Activated T-cell treated with anti-CD3 and anti-CD28 coated beads, Interleukin-2, amount 50 U/mL, for 48 hours (primary cell): Measurements from ENCODE around the gene LRFN2.

Source experiments
- DNase-seq, 2 experiments: peaks; one replicate each; pipeline ENCODE4 v3.0.0-alpha.2; 2020

Gene LRFN2

GRCh38 chr6:40342723-40343122, 244.4 kb downstream of the LRFN2 start:
- no peak for DNase-seq

DNA sequence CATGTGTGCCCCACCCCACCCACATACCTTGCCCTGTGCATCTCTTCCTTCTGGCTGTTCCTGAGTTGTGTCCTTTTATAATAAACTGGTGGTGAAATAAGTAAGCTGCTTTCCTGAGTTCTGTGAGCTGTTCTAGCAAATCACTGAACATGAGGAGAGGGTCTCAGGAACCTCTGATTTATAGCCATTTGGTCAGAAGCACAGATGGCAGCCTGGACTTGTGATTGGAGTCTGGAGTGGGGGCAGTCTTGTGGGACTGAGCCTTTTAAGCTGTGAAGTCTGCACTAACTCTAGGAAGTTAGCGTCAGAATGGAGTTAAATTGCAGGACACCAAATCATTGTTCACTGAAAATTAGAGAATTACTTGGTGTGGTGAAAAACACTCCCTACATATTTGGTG, 245.4 kb downstream of the LRFN2 start:
- DNase-seq, result no peak
